Stimulated activated naive B cell treated with anti-CD40 and anti-IgM and Interleukin-4, amounts not matched to agents 10 μg/mL and 1 μg/mL and 100 μg/mL, for 72 hours (primary cell): ENCODE data around the gene FAM32A.

ENCODE experiments used
- ATAC-seq, 2 donors: fragments of 150-1000 bp; cut with Tn5 transposase; replicated peaks; 2 replicates each; pipeline ENCODE4 v1.10.0; 2021; ENCODE audit warnings: moderate library complexity in 1 of 2
- DNase-seq: peaks from one replicate; pipeline ENCODE4 v3.0.0; 2021
- H3K27ac Mint-ChIP-seq: one replicate; pipeline ENCODE4 v1.8.0; 2022; ENCODE audit warnings: mild to moderate bottlenecking, mixed read lengths
- H3K27me3 Mint-ChIP-seq, 2 donors: one replicate each; pipeline ENCODE4 v1.8.0; 2022; ENCODE audit warnings: mixed read lengths in 2 of 2
- H3K36me3 Mint-ChIP-seq, 2 donors: one replicate each; pipeline ENCODE4 v1.8.0; 2022; ENCODE audit warnings: mixed read lengths in 2 of 2, mild to moderate bottlenecking in 1 of 2
- H3K4me1 Mint-ChIP-seq, 2 donors: one replicate each; pipeline ENCODE4 v1.8.0; 2022; ENCODE audit warnings: mixed read lengths in 2 of 2, mild to moderate bottlenecking in 1 of 2
- H3K4me3 Mint-ChIP-seq, 2 donors: one replicate each; pipeline ENCODE4 v1.8.0; 2022; ENCODE audit warnings: mild to moderate bottlenecking in 2 of 2, mixed read lengths in 2 of 2, moderate library complexity in 1 of 2
- H3K9me3 Mint-ChIP-seq, 2 donors: one replicate each; pipeline ENCODE4 v1.8.0; 2022; ENCODE audit warnings: mixed read lengths in 2 of 2, mild to moderate bottlenecking in 1 of 2

The FAM32A gene

DNA sequence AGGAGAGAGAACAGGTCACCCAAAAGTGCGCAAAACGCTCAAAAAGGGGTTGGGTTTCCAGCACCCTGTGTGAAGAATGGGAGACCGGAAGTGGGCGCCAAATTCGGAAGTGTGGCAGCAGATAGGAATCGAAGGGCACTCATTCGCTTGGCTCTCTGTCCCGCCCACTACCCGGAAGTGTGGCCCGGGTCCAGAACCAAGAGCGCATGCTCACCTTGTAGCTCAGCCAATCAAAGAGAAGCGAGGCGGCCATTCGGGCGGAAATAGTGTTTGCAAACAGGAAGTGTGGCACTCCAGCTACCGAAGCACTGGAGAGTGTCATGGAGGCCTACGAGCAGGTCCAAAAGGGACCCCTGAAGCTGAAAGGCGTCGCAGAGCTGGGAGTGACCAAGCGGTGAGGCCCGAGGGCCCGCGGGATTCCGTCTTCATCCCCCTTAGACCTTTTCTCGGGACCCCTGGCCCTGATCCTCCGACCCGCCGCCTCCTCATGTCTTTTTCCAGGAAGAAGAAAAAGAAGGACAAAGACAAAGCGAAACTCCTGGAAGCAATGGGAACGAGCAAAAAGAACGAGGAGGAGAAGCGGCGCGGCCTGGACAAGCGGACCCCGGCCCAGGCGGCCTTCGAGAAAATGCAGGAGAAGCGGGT lies at the start of gene FAM32A:
Gene FAM32A (plus strand): TSS at position 288 of the 645 bp plus-strand sequence. CDS start 33 bp downstream, at position 321.
- H3K27ac Mint-ChIP-seq, result peak within 1 kb of the TSS; percentile 100
- peak within 1 kb of the TSS; percentile 98 to 100 for H3K4me3 Mint-ChIP-seq
- DNase-seq (peak; percentile 99), ATAC-seq (peak; percentile 93)
- no peaks in the 10 kb centered on the region for H3K27me3 Mint-ChIP-seq
- peaks cover 20 to 43% of the 10 kb centered on the region in 2 donors for H3K4me1 Mint-ChIP-seq
- no peaks in the 10 kb centered on the region for H3K9me3 Mint-ChIP-seq
- peaks cover 20 to 32% of the 10 kb centered on the region in 2 donors for H3K36me3 Mint-ChIP-seq

- Mint-ChIP-seq H3K36me3 (peaks cover 42 to 54% of the 10 kb centered on the region in 2 donors), H3K27me3 (no peaks in the 10 kb centered on the region), H3K4me1 (peaks cover 54 to 83% of the 10 kb centered on the region in 2 donors), H3K27ac (peak overlapping the region; percentile 80), H3K9me3 (peaks cover 17% of the 10 kb centered on the region in 2 donors), H3K4me3 (peak overlapping the region in 1 of 2 donors; percentile 47)
- ATAC-seq (no peak), DNase-seq (no peak)
Observed at GRCh38 chr19:16135430-16136127, 49.6 kb upstream of the FAM32A start.

GRCh38 chr19:16136185-16136999 lies 48.8 kb upstream of the FAM32A start:
- Mint-ChIP-seq H3K36me3 (peaks cover 34 to 48% of the 10 kb centered on the region in 2 donors), H3K27ac (peak overlapping the region; percentile 80), H3K9me3 (peaks cover 12 to 13% of the 10 kb centered on the region in 2 donors), H3K27me3 (no peaks in the 10 kb centered on the region), H3K4me1 (peaks cover 58 to 85% of the 10 kb centered on the region in 2 donors), H3K4me3 (no peak overlapping the region)
- DNase-seq, result no peak
- no peak for ATAC-seq

- peak overlapping the region; percentile 84 for H3K27ac Mint-ChIP-seq
- ATAC-seq, result peak; percentile 10
- DNase-seq, result peak; percentile 61
- H3K4me3 Mint-ChIP-seq, result peak overlapping the region; percentile 45 to 60
- H3K27me3 Mint-ChIP-seq, result no peaks in the 10 kb centered on the region
- H3K36me3 Mint-ChIP-seq, result peaks cover 22 to 40% of the 10 kb centered on the region in 2 donors
- H3K4me1 Mint-ChIP-seq, result peaks cover 49 to 79% of the 10 kb centered on the region in 2 donors
- H3K9me3 Mint-ChIP-seq, result peaks cover 11 to 14% of the 10 kb centered on the region in 2 donors
Observed at GRCh38 chr19:16139752-16140151, 45.5 kb upstream of the FAM32A start.

DNA sequence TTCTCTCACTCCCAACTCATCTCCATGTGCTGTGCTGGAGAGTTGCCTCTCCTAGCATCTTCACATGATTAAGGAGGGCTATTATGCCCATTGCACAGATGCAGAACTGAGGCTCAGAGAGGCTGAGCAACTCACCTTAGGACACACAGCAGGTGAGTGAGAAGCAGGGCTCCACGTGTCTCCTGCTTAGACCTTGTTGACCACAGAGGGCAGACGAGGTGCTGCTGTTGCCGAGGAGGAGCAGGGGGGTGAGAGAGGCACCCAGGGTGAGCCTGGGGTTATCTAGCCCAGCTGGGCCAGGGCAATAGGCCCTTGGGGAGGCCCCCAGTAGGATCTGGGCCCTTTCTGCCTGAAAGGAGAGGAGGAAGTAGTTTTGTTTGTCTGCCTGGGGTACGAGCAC lies 44.2 kb upstream of the FAM32A start:
- no peaks in the 10 kb centered on the region for H3K27me3 Mint-ChIP-seq
- H3K27ac Mint-ChIP-seq, result peak overlapping the region; percentile 87
- H3K36me3 Mint-ChIP-seq, result peaks cover 21 to 43% of the 10 kb centered on the region in 2 donors
- peak; percentile 85 for DNase-seq
- H3K4me3 Mint-ChIP-seq, result peak overlapping the region; percentile 46 to 63
- H3K4me1 Mint-ChIP-seq, result peaks cover 45 to 76% of the 10 kb centered on the region in 2 donors
- peaks cover 8 to 9% of the 10 kb centered on the region in 2 donors for H3K9me3 Mint-ChIP-seq
- ATAC-seq, result peak; percentile 76 to 80

- peaks cover 8 to 9% of the 10 kb centered on the region in 2 donors for H3K9me3 Mint-ChIP-seq
- no peaks in the 10 kb centered on the region for H3K27me3 Mint-ChIP-seq
Observed at GRCh38 chr19:16142032-16142580, 43.1 kb upstream of the FAM32A start.

GRCh38 chr19:16143399-16144215 lies 41.6 kb upstream of the FAM32A start, which contains the start of gene HSH2D:
Gene HSH2D (plus strand): TSS chr19:16143685. CDS start chr19:16148751, 5,066 bp downstream.
- Mint-ChIP-seq H3K9me3 (peaks cover 8% of the 10 kb centered on the region in 2 donors), H3K4me3 (peak within 1 kb of the TSS; percentile 99 to 100), H3K36me3 (peaks cover 33 to 48% of the 10 kb centered on the region in 2 donors), H3K27me3 (no peaks in the 10 kb centered on the region), H3K27ac (peak within 1 kb of the TSS; percentile 100), H3K4me1 (peaks cover 40 to 72% of the 10 kb centered on the region in 2 donors)
- peak; percentile 77 to 81 for ATAC-seq
- DNase-seq, result peak; percentile 92

More at GRCh38 chr19:16142032-16142580, 43.1 kb upstream of the FAM32A start:
- no peak for ATAC-seq
- Mint-ChIP-seq H3K27ac (peak overlapping the region; percentile 100), H3K36me3 (peaks cover 26 to 49% of the 10 kb centered on the region in 2 donors), H3K4me1 (peaks cover 43 to 74% of the 10 kb centered on the region in 2 donors), H3K4me3 (peak overlapping the region; percentile 2 to 22)
- DNase-seq, result no peak

GRCh38 chr19:16144216-16144581 lies 41.0 kb upstream of the FAM32A start:
- H3K4me1 Mint-ChIP-seq, result peaks cover 43 to 72% of the 10 kb centered on the region in 2 donors
- H3K9me3 Mint-ChIP-seq, result peaks cover 7 to 8% of the 10 kb centered on the region in 2 donors
- peak overlapping the region; percentile 100 for H3K27ac Mint-ChIP-seq
- ATAC-seq, result no peak
- H3K36me3 Mint-ChIP-seq, result peaks cover 39 to 51% of the 10 kb centered on the region in 2 donors
- no peaks in the 10 kb centered on the region for H3K27me3 Mint-ChIP-seq
- H3K4me3 Mint-ChIP-seq, result peak overlapping the region; percentile 99 to 100
- DNase-seq, result no peak

DNA sequence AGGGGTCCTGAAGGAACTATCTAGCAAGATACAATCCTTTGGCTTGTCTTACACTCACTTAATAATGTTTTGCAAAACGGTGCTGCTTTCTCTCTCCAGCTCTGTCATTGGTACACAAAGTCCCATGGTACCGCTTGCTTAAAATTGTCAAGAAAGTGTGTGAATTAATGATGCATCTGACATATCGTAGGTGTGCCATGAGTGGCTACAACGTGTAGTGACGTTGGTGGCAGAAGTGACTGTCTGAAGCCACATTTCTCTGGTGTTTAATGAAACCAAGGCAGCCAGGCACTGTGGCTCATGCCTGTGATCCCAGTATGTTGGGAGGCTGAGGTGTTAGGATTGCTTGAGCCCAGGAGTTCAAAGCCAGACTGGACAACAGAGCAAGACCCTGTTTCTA lies 39.1 kb upstream of the FAM32A start:
- peaks cover 32 to 66% of the 10 kb centered on the region in 2 donors for H3K4me1 Mint-ChIP-seq
- no peak for ATAC-seq
- no peak for DNase-seq
- peaks cover 45 to 58% of the 10 kb centered on the region in 2 donors for H3K36me3 Mint-ChIP-seq
- peaks cover 7 to 8% of the 10 kb centered on the region in 2 donors for H3K9me3 Mint-ChIP-seq
- H3K27me3 Mint-ChIP-seq, result no peaks in the 10 kb centered on the region
- H3K4me3 Mint-ChIP-seq, result peak overlapping the region; percentile 99 to 100
- H3K27ac Mint-ChIP-seq, result peak overlapping the region; percentile 60

GRCh38 chr19:16148443-16149229 lies 36.6 kb upstream of the FAM32A start:
- ATAC-seq (no peak), DNase-seq (no peak)
- H3K9me3 Mint-ChIP-seq, result peaks cover 0 to 1% of the 10 kb centered on the region in 2 donors
- peaks cover 34 to 55% of the 10 kb centered on the region in 2 donors for H3K4me1 Mint-ChIP-seq
- no peaks in the 10 kb centered on the region for H3K27me3 Mint-ChIP-seq
- H3K4me3 Mint-ChIP-seq, result peak overlapping the region; percentile 74 to 77
- H3K36me3 Mint-ChIP-seq, result peaks cover 56 to 69% of the 10 kb centered on the region in 2 donors
- peak overlapping the region; percentile 91 for H3K27ac Mint-ChIP-seq

DNA sequence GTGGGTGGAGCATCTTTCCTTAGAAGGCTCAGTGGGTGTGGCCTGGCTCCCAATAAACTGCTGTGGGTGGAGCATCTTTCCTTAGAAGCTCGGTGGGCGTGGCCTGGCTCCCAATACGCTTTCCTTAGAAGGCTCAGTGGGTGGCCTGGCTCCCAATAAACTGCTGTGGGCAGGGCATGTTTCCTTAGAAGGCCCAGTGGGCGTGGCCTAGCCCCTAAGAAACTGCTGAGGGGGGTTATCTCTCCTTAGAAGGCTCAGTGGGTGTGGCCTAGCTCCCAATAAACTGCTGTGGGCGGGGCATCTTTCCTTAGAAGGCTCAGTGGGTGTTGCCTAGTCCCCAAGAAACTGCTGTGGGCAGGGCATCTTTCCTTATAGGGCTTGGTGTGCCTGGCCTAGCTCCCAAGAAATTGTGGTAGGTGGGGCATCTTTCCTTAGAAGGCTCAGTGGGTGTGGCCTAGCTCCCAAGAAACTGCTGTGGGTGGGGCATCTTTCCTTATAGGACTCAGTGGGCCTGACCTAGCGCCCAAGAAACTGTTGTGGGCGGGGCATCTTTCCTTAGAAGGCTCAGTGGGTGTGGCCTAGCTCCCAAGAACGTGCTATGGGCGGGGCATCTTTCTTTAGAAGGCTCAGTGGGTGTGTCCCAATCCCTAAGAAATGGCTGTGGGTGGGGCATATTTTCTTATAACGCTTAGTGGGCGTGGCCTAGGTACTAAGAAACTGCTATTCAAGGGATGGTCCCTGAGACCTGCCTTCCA lies 31.5 kb upstream of the FAM32A start:
- no peak for ATAC-seq
- DNase-seq, result no peak
- Mint-ChIP-seq H3K27ac (peak overlapping the region; percentile 20), H3K36me3 (peaks cover 70 to 90% of the 10 kb centered on the region in 2 donors), H3K4me3 (peak overlapping the region in 1 of 2 donors; percentile 55), H3K9me3 (no peaks in the 10 kb centered on the region), H3K27me3 (no peaks in the 10 kb centered on the region), H3K4me1 (peaks cover 50 to 73% of the 10 kb centered on the region in 2 donors)

DNA sequence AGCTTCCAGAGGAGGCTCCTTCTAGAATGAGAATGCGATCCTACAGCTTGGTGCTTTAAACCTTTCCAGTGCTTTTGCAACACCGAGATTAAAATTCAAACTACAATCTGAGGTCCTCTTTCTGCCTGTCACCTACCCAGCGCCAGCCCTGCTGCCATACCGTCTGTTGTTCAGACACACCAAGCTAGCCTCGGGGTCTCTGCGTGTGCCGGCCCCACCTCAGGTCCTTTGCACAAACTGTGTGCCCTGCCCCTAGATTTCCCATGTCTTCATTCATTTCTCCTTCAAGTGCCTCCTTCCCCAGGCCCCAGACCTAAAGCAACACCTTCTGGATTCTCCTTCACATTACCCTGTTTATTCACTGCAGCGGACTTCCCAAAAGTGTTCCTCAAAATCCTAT lies 30.7 kb upstream of the FAM32A start:
- peaks cover 44 to 73% of the 10 kb centered on the region in 2 donors for H3K4me1 Mint-ChIP-seq
- DNase-seq (no peak), ATAC-seq (no peak)
- H3K36me3 Mint-ChIP-seq, result peaks cover 65 to 86% of the 10 kb centered on the region in 2 donors
- peak overlapping the region in 1 of 2 donors; percentile 12 for H3K4me3 Mint-ChIP-seq
- peak overlapping the region; percentile 92 for H3K27ac Mint-ChIP-seq
- no peaks in the 10 kb centered on the region for H3K9me3 Mint-ChIP-seq
- no peaks in the 10 kb centered on the region for H3K27me3 Mint-ChIP-seq
